ENCODE measurements around the gene RFX7.
A peak's percentile ranks its signal among the peaks of the same experiment; 100 is the strongest.

The RFX7 gene

DNA sequence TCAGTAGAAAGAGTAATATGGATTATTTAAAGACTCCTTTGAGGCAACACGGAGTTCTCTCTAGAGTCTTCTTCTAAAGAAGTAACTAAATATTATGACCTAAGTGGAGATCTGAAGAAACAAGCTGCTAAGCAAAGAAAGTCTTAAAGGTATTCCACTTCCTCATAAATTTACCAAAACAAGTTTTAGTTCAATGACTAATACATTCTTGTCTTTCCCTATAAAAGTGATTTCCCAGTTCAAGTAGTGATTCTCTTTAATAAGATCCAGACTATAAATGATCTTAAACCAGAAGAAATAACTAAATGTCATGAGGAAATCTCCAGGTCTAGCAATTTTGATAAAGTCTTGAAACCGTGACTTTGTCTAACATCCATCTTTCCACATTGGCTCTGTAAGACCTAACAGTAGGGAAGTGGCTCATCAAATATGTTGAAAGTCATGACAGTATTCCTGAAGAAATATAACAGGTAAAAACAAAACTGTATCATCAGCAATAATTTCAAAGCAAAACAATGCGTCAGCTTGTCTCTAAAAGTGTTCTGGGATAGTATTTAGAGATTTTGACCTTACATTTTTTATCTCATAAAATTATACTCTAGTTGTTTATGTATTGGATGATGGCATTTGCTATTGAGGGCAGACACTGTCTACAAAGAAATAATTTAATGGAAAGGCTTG, 198.5 kb downstream of the RFX7 start:
- no peak for DNase-seq (ENCODE audit: low read depth, low spot score)

DNA sequence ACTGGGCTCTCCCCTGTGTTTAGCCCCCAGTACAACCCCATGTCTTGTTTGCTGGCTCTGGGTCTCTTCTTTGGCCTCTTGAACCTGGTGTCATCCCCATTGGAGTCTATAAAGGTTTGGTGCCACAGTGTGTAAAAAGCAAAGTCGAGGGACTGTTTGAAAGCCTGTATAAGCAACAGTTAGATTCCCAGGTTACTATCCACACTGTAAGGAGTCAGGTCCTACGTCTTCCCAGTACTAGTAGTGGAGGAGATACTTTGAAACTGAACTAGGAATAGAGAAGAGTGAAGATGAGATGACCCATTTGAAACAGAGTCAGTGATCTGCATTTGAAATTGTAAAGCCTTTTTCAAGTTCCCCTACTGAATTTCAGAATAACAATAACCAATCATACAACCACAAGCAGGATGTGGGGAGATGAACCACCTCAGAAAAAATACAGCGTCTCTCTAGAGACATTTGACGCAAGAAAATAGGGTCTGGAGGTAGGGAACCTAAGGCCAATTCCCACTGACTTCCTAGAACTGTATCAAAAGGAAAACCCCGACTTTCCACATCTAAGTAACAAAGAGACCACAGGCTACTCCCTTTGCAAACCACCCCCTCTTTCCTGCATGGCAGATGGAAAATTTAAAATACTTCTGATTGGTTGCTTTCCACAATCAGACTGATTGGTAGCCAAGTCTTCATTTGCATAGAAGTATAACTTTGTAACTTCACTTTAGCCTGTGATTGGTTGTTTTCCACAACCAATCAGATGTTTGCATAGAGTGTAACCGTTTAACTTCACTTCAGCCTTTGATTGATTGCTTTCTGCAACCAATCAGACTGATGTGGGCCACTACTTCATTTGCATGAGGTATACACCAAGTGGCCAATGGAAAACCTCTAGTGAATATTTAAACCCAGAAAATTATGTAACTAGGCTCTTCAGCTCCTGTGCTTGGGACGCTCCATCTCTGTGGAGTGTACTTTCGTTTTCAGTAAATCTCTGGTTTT, 200.4 kb downstream of the RFX7 start:
- peak; percentile 16 for DNase-seq (ENCODE audit: low read depth, low spot score)

DNA sequence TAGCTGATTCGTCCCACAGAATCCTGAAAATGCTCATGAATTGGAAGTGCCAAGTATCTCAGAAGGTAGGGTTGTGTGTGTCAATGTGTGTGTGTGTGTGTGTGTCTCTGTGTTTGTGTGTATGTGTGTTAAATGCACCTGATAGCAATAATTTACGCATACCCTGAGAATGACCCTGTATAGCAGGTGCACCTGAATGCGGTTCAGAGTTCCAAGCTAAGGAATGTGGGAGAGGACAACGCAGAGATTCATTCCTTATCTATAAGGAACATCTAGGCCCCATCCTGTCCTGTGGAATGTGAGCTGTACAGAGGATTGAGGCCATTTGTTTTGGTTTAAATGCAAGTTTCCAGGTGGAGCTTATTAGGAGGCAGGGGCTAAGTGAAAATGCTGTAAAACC, 201.2 kb downstream of the RFX7 start:
- DNase-seq (ENCODE audit: low read depth, low spot score) = no peak

DNA sequence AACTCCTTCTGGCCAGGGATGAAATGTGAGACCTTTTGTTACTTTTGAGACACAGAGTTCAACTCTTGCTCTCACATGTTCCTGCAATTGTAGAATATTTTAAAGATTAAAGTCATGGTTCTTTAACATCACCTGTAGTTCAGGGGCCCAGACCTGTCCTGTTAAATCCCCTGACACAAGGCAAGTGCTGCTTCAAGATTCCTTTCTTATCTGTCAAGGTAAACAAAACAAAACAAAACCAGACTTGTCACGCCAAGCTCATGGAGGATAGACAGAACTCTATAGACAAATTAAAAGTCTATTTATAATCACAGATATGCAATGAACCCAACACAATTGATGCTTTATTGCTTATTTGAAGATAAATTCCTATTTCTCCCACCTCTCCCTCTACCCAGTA, 201.6 kb downstream of the RFX7 start:
- DNase-seq (ENCODE audit: low read depth, low spot score) = no peak

DNA sequence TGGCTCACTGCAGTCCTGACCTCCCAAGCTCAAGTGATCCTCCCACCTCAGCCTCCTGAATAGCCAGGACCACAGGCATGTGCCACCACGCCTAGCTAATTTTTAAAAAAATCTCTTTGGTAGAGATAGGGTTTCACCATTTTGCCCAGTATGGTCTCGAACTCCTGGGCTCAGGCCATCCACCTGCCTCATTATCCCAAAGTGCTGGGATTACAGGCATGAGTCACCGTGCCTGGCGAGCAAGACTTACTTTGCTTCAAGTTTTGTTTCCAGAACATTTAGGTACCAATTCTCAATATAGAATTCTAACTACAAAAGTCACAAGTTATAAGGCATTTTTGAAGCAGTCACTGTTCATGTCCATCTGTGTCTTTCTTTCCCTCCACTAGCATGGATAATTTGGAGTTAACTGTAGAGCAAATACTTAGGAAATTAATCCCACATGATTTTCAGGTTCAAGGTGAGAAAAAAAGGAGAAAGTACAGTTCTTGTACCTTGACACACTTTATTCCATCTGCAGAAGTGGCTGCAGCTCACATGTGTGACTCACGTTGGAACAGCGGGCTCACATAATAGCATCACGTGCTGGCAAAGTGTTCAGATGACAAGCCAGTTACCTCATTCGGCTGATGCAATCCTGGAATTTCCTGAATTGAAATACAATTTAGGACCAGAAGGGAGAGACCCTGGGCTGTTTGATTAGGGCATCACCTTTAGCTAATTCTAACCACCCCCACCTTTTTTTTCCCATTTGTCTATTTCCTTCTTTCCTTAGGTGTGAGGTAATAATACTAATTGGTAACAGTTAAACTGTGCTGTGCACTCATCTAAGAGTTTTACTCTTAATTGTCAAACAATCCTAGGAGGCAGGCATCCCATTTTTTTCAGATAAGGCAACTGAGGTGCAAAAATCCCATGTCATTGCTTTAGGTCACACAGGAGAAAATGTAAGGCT, 203.3 kb downstream of the RFX7 start:
- no peak for DNase-seq (ENCODE audit: low read depth, low spot score)

DNA sequence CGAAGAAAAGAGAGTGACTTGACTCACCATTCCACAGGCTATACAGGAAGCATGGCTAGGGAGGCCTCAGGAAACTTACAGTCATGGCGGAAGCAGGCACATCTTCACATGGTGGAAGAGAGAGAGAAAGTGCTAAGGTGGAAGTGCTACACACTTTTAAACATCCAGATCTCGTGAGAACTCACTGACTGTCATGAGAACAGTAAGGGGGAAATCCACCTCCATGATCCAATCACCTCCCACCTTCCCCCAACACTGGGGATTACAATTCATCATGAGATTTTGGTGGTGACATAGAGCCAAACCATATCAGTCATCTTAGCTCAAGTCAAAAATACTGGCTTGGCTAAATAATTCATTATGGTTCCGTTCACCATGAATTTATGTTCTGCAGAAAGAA, 205.0 kb downstream of the RFX7 start:
- no peak for DNase-seq (ENCODE audit: low read depth, low spot score)

DNA sequence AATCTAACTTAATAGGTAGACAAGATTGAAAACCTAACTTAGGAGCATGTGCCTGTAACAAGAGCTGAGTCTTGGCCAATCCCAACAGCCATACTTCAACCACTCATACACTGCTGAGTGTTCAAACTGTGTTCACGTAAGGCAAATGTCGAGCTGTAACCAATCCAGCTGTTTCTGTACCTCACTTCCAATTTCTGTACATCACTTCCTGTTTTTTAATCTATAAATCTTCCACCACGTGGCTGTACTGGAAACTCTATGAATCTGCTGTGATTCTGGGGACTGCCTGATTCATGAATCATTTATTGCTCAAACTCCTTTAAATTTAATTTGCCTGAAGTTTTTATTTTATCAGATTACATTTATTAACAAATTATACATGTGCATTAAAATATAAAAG, 205.7 kb downstream of the RFX7 start:
- DNase-seq (ENCODE audit: low read depth, low spot score) = no peak

All from activated CD4-positive, CD25-positive, alpha-beta regulatory T cell treated with anti-CD3 and anti-CD28 coated beads, Interleukin-2, amount 50 U/mL, for 16 hours (primary cell).